T-helper 1 cell treated with Interleukin-12 subunit alpha and Interleukin-12 subunit beta and Interleukin-4 antibody, amounts not matched to agents 30 ng/mL and 1 ng/mL, for 36 hours (primary cell): ENCODE measurements around the gene ROBO1. TPM values are rescaled to one million over a fixed set of nuclear protein-coding genes. Genes with fewer than 3 reads are reported as not detected.
"Not testable (repeated sequence)": the region's sequence is repeated elsewhere in the genome, so short reads cannot be mapped to it uniquely, and the experiment has no call there.

Experiments
- intact Hi-C: fragments of 100-400 bp; cut with micrococcal nuclease; formaldehyde crosslinking; loops from one replicate; pipeline ENCODE4 v1.15.1; 2024
- total RNA-seq: library from RNA; stranded (reverse); gene quantifications from 2 replicates; pipeline ENCODE4 v1.2.3, GENCODE V29; 2022

Gene ROBO1
- total RNA-seq, 1 donor from 2014 or later: 0.93 TPM

GRCh38 chr3:78884567-78884966 is 883.2 kb downstream of the ROBO1 start:
- intact Hi-C loops: not testable (repeated sequence)

GRCh38 chr3:78882251-78882650 is 885.5 kb downstream of the ROBO1 start:
- intact Hi-C loops: no loop called here

DNA sequence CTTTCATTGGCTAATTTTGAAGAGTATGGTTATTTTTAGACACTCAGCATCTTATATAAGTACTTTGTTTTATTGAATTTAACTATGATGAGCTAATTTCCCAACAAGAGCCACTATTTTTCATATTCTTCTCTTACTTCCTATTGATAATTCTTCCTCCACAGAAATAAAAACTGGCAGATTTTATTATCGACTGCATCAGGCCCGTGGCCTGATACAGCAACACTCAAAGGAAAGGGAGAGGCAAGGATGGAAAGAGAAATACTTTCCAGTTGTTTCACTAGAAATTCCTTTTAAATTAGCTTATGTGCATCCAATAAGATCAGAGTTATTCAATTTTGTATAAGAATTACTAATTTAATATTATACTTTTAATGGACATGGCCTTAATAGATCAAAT is 886.3 kb downstream of the ROBO1 start:
- intact Hi-C loops: no loop called here

DNA sequence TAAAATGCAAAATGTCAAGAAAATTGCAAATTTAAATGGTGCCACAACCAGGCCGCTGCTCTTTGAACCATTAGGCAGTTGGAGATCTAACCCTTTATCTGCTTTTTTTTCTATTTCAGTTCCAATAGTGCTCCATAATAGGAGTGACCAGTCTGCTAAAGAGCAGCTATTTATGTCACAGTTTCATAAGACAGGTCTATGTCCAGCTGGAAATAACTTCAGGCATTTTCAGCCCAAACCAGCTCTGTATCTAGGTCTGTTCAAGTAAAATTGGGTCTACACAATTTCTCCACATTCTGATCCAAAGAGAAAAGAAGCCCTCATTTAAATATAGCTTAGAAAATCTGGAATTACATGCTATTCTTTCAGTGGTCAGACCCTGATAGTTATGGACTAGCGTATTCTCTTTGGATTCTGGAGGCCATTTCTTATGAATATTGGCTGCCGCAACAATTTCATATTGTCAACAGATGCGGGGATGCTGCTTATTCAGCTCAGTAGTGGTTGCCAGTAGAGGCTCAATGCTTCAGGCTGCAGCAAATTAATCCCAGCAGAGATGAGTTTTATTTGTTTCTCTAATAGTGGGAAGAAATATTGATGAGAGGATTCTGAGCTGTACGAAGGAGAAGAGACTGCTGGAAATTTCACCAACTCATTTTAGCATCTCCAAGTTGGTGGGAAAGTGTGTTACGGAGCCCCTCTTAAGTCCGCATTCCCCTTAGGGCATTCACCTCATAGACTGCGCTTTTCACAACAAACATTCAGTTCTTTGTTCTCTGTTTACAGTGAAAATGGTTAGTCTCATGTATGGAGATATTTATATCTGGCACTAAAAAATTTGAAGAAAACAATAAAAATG is 887.0 kb downstream of the ROBO1 start:
- intact Hi-C loops: no loop called here

- intact Hi-C loops: no loop called here
Observed at GRCh38 chr3:78879295-78879860, 888.4 kb downstream of the ROBO1 start.

- intact Hi-C loops: no loop called here
Observed at GRCh38 chr3:78878789-78879188, 889.0 kb downstream of the ROBO1 start.

GRCh38 chr3:78878011-78878410 is 889.8 kb downstream of the ROBO1 start:
- intact Hi-C loops: no loop called here

DNA sequence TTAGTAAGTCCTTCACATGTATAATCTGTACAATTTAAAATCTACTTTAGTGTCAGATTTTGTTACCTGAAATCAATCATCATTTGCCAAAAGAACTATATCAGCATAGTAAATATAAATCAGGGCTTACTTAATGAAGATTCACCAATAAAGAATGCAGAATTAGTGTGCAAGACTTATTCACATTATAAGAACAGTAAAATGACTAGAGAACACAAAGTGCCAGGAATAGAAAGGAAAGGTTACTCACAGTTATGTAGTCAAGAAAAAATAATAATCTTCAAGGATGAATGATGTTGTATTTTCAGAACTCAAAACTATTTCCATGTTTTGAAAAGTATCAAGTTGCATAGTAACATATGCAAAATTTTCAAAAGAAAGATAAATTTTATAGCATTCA is 891.9 kb downstream of the ROBO1 start:
- intact Hi-C loops: no loop called here

GRCh38 chr3:78875436-78875835 is 892.4 kb downstream of the ROBO1 start:
- intact Hi-C loops: no loop called here

GRCh38 chr3:78873641-78874040 is 894.2 kb downstream of the ROBO1 start:
- intact Hi-C loops: no loop called here

DNA sequence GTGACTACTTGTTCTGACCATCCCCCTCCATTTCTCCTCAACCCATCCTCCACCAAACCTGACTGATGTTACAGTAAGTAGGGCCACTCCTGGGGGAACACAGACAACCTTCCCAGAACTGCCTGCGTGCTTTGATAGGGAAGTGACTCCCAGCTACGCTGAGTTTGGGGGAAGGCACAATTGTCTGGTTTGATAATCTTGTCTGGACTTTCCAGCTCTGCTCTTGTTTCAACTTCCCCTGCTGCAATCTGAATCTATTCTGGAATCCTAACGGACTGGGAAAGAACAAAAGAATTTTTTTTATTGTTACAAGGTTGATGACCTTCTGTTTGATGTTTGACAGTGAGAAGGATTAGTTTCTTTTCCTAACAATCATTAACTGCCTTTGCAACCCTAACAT is 895.6 kb downstream of the ROBO1 start:
- intact Hi-C loops: no loop called here

GRCh38 chr3:78871048-78871447 is 896.8 kb downstream of the ROBO1 start:
- intact Hi-C loops: no loop called here

GRCh38 chr3:78870484-78870883 is 897.3 kb downstream of the ROBO1 start:
- intact Hi-C loops: no loop called here

DNA sequence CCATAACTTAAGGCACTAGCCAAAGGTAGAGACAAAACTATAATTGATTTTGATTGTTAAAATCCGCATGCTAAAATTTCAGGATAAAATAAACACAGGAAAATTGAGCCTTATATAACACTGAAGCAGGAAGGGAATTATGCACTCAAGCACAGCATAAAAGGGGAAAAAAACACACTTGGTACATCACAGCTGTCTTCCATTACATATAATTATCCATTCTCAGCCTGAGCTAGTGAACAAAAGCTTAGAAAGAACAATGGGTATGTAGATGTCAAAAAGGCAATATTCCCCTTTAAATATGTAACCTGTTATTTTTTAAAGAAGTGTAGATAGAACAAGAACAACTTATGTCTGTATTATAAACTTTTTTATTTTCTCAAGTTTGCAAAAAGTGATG is 899.2 kb downstream of the ROBO1 start:
- intact Hi-C loops: no loop called here

GRCh38 chr3:78867409-78868372 is 900.1 kb downstream of the ROBO1 start:
- intact Hi-C loops: no loop called here

- intact Hi-C loops: no loop called here
Observed at GRCh38 chr3:78863306-78864203, 904.2 kb downstream of the ROBO1 start.

DNA sequence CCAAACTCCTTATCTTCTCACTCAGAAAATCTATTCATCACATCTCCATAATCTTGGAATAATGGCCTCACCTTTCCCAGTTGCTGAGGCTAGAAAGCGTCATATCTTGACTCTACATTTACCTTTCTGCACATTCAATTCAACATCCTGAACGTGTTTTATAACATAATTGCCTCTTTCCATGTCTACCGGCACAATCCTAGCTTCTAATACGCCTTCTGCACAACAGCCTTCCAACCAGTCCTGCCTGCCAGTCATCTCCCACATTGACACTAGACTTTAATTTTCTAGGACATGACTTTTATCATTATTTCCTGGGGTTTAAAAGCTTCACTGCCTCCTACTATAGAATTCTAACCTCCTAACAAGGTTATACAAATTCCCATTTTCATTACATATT is 906.6 kb downstream of the ROBO1 start:
- intact Hi-C loops: no loop called here

DNA sequence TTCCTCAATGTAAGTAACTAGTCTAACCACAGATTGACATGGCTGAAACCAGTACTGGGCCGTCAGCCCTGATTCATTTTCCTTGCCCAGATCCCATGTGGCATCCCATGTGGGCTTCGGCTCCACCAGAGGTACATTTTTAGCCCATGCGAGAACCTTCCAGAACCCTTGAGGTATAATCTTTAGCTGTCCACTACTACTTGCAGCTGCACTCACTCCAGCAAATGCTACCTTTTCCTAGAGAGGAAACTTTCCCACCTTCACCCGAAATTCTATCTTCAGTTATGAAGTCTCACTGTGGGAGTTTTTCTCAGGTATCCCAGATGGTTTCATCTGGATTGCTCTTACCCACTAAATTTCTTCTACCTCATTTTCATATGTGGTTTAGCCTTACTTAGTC is 907.2 kb downstream of the ROBO1 start:
- intact Hi-C loops: no loop called here

DNA sequence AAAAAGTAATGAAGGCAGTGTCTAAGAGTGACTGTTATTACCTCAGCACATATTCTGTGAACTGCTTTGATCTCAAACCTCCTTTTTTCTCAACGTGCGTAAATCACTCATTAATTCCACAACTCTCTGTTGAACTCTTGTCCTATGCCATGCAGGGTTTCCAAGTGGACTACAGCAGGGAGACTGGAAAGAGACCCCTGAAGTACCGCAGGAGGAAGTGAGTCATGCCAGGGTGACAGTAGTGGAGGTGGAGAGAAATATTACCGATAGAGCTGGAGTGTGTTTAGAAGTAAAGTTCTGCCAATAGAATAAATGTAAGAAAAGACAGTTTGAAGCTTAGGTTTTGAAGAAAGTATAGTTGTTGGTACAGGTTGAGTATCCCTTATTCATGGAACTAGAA is 908.9 kb downstream of the ROBO1 start:
- intact Hi-C loops: no loop called here

GRCh38 chr3:78858174-78858573 is 909.6 kb downstream of the ROBO1 start:
- intact Hi-C loops: no loop called here
